HepG2 (cell line): Measurements from ENCODE around the gene ARHGEF10L. TPM values are rescaled to one million over a fixed set of nuclear protein-coding genes. Genes with fewer than 3 reads are reported as not detected.

Experiments
- DPF2 ChIP-seq: sonication (generic); formaldehyde crosslinking; IDR thresholded peaks from 2 replicates; pipeline ENCODE4 v1.4.0; 2020; ENCODE audit warnings: mild to moderate bottlenecking, low read depth, missing genetic modification reagents, borderline replicate concordance
- HDAC1 ChIP-seq: sonication (generic); formaldehyde crosslinking; IDR thresholded peaks from 2 replicates; pipeline ENCODE4 v1.5.1; 2020; ENCODE audit warnings: mild to moderate bottlenecking, missing genetic modification reagents
- KDM1A ChIP-seq: IDR thresholded peaks from 2 replicates; pipeline ENCODE4 v1.6.1; 2016; ENCODE audit warnings: missing compliant biosample characterization
- KDM3A ChIP-seq: IDR thresholded peaks from 2 replicates; pipeline ENCODE4 v1.6.1; 2018; ENCODE audit warnings: low read depth, missing compliant biosample characterization
- MAF1 ChIP-seq: sonication (generic); formaldehyde crosslinking; IDR thresholded peaks from 2 replicates; pipeline ENCODE4 v1.5.0; 2020; ENCODE audit warnings: missing genetic modification reagents, borderline replicate concordance
- MEF2D ChIP-seq: sonication (generic); formaldehyde crosslinking; IDR thresholded peaks from 2 replicates; pipeline ENCODE4 v1.5.1; 2020; ENCODE audit warnings: mild to moderate bottlenecking, missing genetic modification reagents
- NCOA2 ChIP-seq: sonication (generic); formaldehyde crosslinking; IDR thresholded peaks from 2 replicates; pipeline ENCODE4 v1.8.0; 2022; ENCODE audit warnings: inconsistent platforms
- RERE ChIP-seq: IDR thresholded peaks from 2 replicates; pipeline ENCODE4 v1.6.1; 2016; ENCODE audit warnings: low read depth, missing genetic modification reagents, missing compliant biosample characterization
- SALL1 ChIP-seq: sonication (generic); formaldehyde crosslinking; IDR thresholded peaks from 2 replicates; pipeline ENCODE4 v1.8.0; 2022; ENCODE audit warnings: mild to moderate bottlenecking, missing genetic modification reagents
- TAF1 ChIP-seq: sonication (generic); formaldehyde crosslinking; IDR thresholded peaks from 2 replicates; pipeline ENCODE4 v1.4.0; 2020; ENCODE audit warnings: missing genetic modification reagents
- TCF12 ChIP-seq, 2 experiments: fragments of 450-650 bp in 1 of 2; sonication (generic) in 1 of 2; formaldehyde crosslinking in 1 of 2; IDR thresholded peaks; 2 replicates each; pipeline versions ENCODE4 v1.6.1 to v1.8.0; 2017 to 2022; ENCODE audit warnings: antibody characterized with exemption in 1 of 2, mild to moderate bottlenecking in 1 of 2, missing genetic modification reagents in 1 of 2, moderate library complexity in 1 of 2
- TFE3 ChIP-seq: IDR thresholded peaks from 2 replicates; pipeline ENCODE4 v1.6.1; 2016
- ZC3H13 ChIP-seq: sonication (generic); formaldehyde crosslinking; IDR thresholded peaks from 2 replicates; pipeline ENCODE4 v1.8.1; 2023; ENCODE audit warnings: mild to moderate bottlenecking, missing genetic modification reagents, moderate library complexity
- ZNF296 ChIP-seq: sonication (generic); formaldehyde crosslinking; conservative IDR thresholded peaks from 2 replicates; pipeline ENCODE4 v1.5.0; 2020; ENCODE audit warnings: mild to moderate bottlenecking, missing genetic modification reagents
- ZNF574 ChIP-seq: sonication (generic); formaldehyde crosslinking; IDR thresholded peaks from 2 replicates; pipeline ENCODE4 v1.4.0; 2020; ENCODE audit warnings: missing genetic modification reagents
- ZNF788 ChIP-seq: sonication (generic); formaldehyde crosslinking; IDR thresholded peaks from 2 replicates; pipeline ENCODE4 v1.5.0; 2020; ENCODE audit warnings: mild to moderate bottlenecking, missing genetic modification reagents, borderline replicate concordance
- ZNF883 ChIP-seq: sonication (generic); formaldehyde crosslinking; IDR thresholded peaks from 2 replicates; pipeline ENCODE4 v1.5.1; 2020; ENCODE audit warnings: mild to moderate bottlenecking, missing genetic modification reagents; ENCODE audit errors: not compliant biosample characterization
- ZSCAN9 ChIP-seq: IDR thresholded peaks from 2 replicates; pipeline ENCODE4 v1.6.1; 2016; ENCODE audit warnings: borderline replicate concordance
- polyA plus RNA-seq, 8 experiments: library from polyadenylated mRNA; depleted of rRNA in 3 of 8; stranded (reverse) in 7 of 8; unstranded in 1 of 8; fragments of >200 nt; fragmentation: Illumina TruSeq in 4 of 8; extraction: Trizol in 4 of 8; gene quantifications; 2 replicates each; pipeline versions ENCODE4 v1.2.1 to v1.2.3, GENCODE V29; 2011 to 2016; ENCODE audit warnings: low read depth in 4 of 8, missing spikeins in 1 of 8, mixed read lengths in 1 of 8; ENCODE audit not compliant: insufficient read depth in 1 of 8
- total RNA-seq, 5 experiments: library from RNA; depleted of rRNA; stranded (reverse); fragments of >200 nt; fragmentation: Illumina TruSeq; extraction: Trizol; gene quantifications; 2 replicates each; pipeline ENCODE4 v1.2.3, GENCODE V29; 2016; ENCODE audit warnings: low read depth in 1 of 5

ARHGEF10L gene
- total and polyA plus RNA-seq, 2 of the 13 experiments (the other 11 are each of a cell fraction or from before 2014, with no cell fraction given): 46.5 to 78.3 TPM

- TF ChIP-seq RERE (CRISPR knock-in tag) (peak; percentile 29; the same call in 1 of the 2 replicates), TAF1 (CRISPR knock-in tag) (peak; percentile 31; the same call in 1 of the 2 replicates), ZNF788 (CRISPR knock-in tag) (peak; percentile 86; the same call in 1 of the 2 replicates), TFE3 (CRISPR knock-in tag) (0 out of 2 replicates have a peak, but pooled peaks have one; percentile 39), MEF2D (CRISPR knock-in tag) (peak; percentile 34; the same call in 1 of the 2 replicates), NCOA2 (CRISPR knock-in tag) (peak; percentile 64), ZSCAN9 (CRISPR knock-in tag) (peak; percentile 29; the same call in 1 of the 2 replicates), ZNF296 (CRISPR knock-in tag) (0 out of 2 replicates have a peak, but pooled peaks have one; percentile 30), ZNF883 (no peak), KDM1A (no peak), SALL1 (CRISPR knock-in tag) (peak; percentile 85), TCF12 (IDR thresholded peaks at IDR 0.05) (no peak), TCF12 (CRISPR knock-in tag; IDR thresholded peaks at IDR 0.05) (peak; percentile 76; the same call in 1 of the 2 replicates), ZC3H13 (CRISPR knock-in tag) (no peak), HDAC1 (CRISPR knock-in tag) (peak; percentile 86), KDM3A (peak; percentile 80; the same call in 1 of the 2 replicates), ZNF574 (CRISPR knock-in tag) (peak; percentile 78), DPF2 (CRISPR knock-in tag) (peak; percentile 80; the same call in 1 of the 2 replicates), MAF1 (CRISPR knock-in tag) (no peak)
These were observed 48.8 kb downstream of the ARHGEF10L start (continued) for GRCh38 chr1:17588048-17588871.
